ENCODE measurements around the gene CGRRF1.

Gene CGRRF1

DNA sequence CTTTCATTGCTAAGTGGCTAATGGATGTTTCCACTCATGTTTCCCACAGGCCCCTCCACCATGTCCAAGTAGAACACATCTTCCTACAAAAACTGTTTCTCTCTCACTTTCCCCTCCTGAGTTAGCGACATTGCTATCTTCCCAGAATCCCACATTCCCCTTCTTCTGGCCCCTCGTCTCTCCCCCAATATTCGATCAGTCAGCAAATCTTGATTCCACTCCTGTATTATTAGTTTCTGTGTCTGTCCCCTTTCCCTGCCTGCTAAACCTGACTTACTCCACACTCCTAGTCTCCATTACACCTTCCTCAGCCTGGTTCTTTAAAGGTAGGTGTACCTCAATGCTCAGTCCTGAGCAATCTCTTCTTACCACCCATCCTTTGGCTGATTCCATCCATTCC is 37.9 kb downstream of the CGRRF1 start:
- Histone ChIP-seq H3K4me1 (ENCODE audit: control insufficient read depth, insufficient read depth, low read length, unreplicated experiment) (no peaks in the 10 kb centered on the region), H3K27ac (ENCODE audit: low read depth, low read length) (no peak overlapping the region), H2AFZ (ENCODE audit: low read length, unreplicated experiment) (no peak overlapping the region), H3K27me3 (ENCODE audit: insufficient read depth, low read length) (peaks cover 7% of the 10 kb centered on the region; the same call in 1 of the 2 replicates), H3K4me3 (ENCODE audit: low read depth, low read length) (no peak overlapping the region), H3K79me2 (ENCODE audit: control insufficient read depth, insufficient read depth, low read length, unreplicated experiment) (no peaks in the 10 kb centered on the region), H3K36me3 (ENCODE audit: insufficient read depth, low read length) (no peaks in the 10 kb centered on the region)

DNA sequence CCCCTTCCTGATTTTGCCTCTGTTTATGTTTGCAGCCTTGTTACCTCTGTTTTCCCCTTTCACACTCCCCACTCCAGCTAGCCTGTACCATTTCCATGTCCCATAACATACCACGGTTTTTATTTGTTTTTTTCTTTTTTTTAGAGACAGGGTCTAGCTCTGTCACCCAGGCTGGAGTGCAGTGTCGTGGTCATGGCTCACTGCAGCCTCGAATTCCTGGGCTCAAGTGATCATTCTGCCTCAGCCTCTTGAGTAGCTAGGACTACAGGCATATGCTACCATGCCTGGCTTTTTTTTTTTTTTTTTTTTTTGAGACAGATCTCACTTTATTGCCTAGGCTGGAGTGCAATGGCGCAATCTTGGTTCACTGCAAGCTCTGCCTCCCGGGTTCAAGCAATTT is 38.8 kb downstream of the CGRRF1 start:
- H3K4me3 ChIP-seq (ENCODE audit: low read depth, low read length) = no peak overlapping the region
- no peaks in the 10 kb centered on the region for H3K79me2 ChIP-seq (ENCODE audit: control insufficient read depth, insufficient read depth, low read length, unreplicated experiment)
- no peaks in the 10 kb centered on the region for H3K36me3 ChIP-seq (ENCODE audit: insufficient read depth, low read length)
- H2AFZ ChIP-seq (ENCODE audit: low read length, unreplicated experiment) = no peak overlapping the region
- H3K27ac ChIP-seq (ENCODE audit: low read depth, low read length) = no peak overlapping the region
- H3K4me1 ChIP-seq (ENCODE audit: control insufficient read depth, insufficient read depth, low read length, unreplicated experiment) = no peaks in the 10 kb centered on the region
- H3K27me3 ChIP-seq (ENCODE audit: insufficient read depth, low read length) = peaks cover 7% of the 10 kb centered on the region; the same call in 1 of the 2 replicates

DNA sequence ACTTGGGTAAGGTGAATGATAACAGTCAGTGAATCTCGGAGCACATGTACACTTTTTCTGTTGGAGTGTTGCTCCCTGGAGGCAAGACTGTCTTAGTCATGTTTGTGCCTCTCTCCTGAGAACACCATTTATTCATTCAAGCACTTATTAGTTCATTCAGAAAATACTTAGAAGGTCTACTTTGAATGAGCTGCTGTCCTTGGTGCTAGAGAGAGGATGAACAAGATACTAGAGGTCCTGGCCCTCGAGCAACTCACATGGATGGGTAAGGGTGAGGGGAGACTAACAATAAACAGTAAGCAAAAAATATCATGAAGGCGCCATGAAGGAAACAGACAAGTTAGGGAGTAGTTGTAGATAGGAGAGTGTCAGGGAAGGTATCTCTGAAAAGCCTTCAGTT is 40.2 kb downstream of the CGRRF1 start:
- H3K36me3 ChIP-seq (ENCODE audit: insufficient read depth, low read length) = no peaks in the 10 kb centered on the region
- H3K4me1 ChIP-seq (ENCODE audit: control insufficient read depth, insufficient read depth, low read length, unreplicated experiment) = no peaks in the 10 kb centered on the region
- peaks cover 7% of the 10 kb centered on the region; the same call in 1 of the 2 replicates for H3K27me3 ChIP-seq (ENCODE audit: insufficient read depth, low read length)
- no peak overlapping the region for H2AFZ ChIP-seq (ENCODE audit: low read length, unreplicated experiment)
- no peak overlapping the region for H3K27ac ChIP-seq (ENCODE audit: low read depth, low read length)
- H3K4me3 ChIP-seq (ENCODE audit: low read depth, low read length) = no peak overlapping the region
- no peaks in the 10 kb centered on the region for H3K79me2 ChIP-seq (ENCODE audit: control insufficient read depth, insufficient read depth, low read length, unreplicated experiment)

DNA sequence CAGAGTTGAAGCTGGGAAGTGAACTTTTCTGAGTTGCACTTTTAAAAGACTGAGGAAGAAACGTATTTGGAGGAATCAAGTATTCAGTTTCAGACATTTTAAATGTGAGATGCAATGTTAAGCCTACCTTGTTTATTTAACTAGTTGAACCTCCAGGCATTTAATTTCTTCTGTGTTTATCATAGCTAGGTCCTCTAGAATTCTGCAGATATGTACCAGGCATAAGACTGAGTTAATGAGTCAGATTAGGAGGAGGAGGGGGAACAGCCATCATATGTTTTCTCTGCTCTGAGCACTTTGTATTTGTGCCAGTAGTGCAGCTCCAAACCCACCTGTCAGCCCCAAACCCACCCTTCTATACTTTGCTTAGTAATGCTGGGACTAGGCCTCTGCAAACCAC is 40.8 kb downstream of the CGRRF1 start:
- H2AFZ ChIP-seq (ENCODE audit: low read length, unreplicated experiment) = no peak overlapping the region

DNA sequence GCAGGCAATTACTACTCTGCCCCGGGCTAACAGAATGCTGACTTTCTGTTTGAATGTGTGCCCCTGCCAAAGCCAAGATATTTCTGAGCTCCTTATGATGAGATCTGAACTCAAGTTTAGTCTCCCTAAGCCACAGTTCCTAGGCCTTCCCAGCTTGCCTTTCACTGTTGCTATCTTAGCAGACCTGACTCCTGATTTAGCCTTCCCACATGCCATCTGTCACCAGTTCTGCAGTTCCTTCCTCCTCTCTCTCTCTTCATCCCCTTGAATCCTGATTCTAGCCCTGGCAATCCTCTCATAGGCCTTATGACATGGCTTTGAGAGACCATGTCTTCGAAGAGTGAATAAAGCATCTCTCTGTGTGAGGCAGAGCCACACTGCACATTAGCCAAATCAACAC is 44.7 kb downstream of the CGRRF1 start:
- Histone ChIP-seq H3K27ac (ENCODE audit: low read depth, low read length) (no peak overlapping the region), H2AFZ (ENCODE audit: low read length, unreplicated experiment) (no peak overlapping the region), H3K4me3 (ENCODE audit: low read depth, low read length) (no peak overlapping the region)

More for the DNA sequence above, 40.8 kb downstream of the CGRRF1 start:
- H3K79me2 ChIP-seq (ENCODE audit: control insufficient read depth, insufficient read depth, low read length, unreplicated experiment) = no peaks in the 10 kb centered on the region
- H3K27ac ChIP-seq (ENCODE audit: low read depth, low read length) = no peak overlapping the region
- H3K4me1 ChIP-seq (ENCODE audit: control insufficient read depth, insufficient read depth, low read length, unreplicated experiment) = no peaks in the 10 kb centered on the region
- peaks cover 7% of the 10 kb centered on the region; the same call in 1 of the 2 replicates for H3K27me3 ChIP-seq (ENCODE audit: insufficient read depth, low read length)
- no peaks in the 10 kb centered on the region for H3K36me3 ChIP-seq (ENCODE audit: insufficient read depth, low read length)
- H3K4me3 ChIP-seq (ENCODE audit: low read depth, low read length) = no peak overlapping the region

DNA sequence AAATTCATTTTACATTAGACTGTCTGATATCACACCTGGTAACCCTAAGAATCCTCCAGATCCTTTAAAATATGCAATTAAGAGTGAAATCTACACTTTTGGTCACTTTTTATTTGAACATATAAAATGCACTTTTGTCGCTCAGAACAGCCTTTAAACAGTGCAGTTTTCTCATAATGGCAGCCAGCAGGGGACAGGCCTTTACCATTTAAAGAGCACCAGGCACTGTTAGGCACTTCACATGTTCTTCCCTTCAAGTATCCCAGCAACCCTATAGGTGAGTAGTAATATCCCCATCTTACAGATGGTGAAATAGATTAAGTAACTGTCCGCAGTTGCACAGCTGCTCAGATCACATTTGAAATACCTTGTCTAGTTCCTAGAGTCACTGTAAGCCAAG is 45.9 kb downstream of the CGRRF1 start:
- H3K79me2 ChIP-seq (ENCODE audit: control insufficient read depth, insufficient read depth, low read length, unreplicated experiment) = no peaks in the 10 kb centered on the region
- no peaks in the 10 kb centered on the region for H3K27me3 ChIP-seq (ENCODE audit: insufficient read depth, low read length)
- no peaks in the 10 kb centered on the region for H3K36me3 ChIP-seq (ENCODE audit: insufficient read depth, low read length)
- no peaks in the 10 kb centered on the region for H3K4me1 ChIP-seq (ENCODE audit: control insufficient read depth, insufficient read depth, low read length, unreplicated experiment)
- no peak overlapping the region for H3K27ac ChIP-seq (ENCODE audit: low read depth, low read length)
- no peak overlapping the region for H3K4me3 ChIP-seq (ENCODE audit: low read depth, low read length)
- H2AFZ ChIP-seq (ENCODE audit: low read length, unreplicated experiment) = no peak overlapping the region

More for the DNA sequence above, 44.7 kb downstream of the CGRRF1 start:
- no peaks in the 10 kb centered on the region for H3K79me2 ChIP-seq (ENCODE audit: control insufficient read depth, insufficient read depth, low read length, unreplicated experiment)
- no peaks in the 10 kb centered on the region for H3K4me1 ChIP-seq (ENCODE audit: control insufficient read depth, insufficient read depth, low read length, unreplicated experiment)
- no peaks in the 10 kb centered on the region for H3K27me3 ChIP-seq (ENCODE audit: insufficient read depth, low read length)
- H3K36me3 ChIP-seq (ENCODE audit: insufficient read depth, low read length) = no peaks in the 10 kb centered on the region

DNA sequence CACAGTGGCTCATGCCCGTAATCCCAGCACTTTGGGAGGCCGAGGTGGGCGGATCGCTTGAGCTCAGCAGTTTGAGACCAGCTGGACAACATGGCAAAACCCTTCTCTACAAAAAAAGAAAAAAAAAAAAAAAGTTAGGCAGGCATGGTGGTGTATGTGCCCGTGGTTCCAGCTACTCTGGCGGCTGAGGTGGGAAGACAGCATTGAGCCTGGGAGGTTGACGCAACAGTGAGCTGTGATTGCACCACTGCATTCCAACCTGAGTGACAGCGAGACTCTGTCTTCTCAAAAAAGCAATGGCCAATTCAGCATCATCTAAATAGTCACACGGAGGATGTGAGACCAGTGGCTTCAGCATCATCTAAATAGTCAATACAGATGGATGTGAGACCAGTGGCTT is 46.8 kb downstream of the CGRRF1 start:
- Histone ChIP-seq H3K4me1 (ENCODE audit: control insufficient read depth, insufficient read depth, low read length, unreplicated experiment) (no peaks in the 10 kb centered on the region), H3K36me3 (ENCODE audit: insufficient read depth, low read length) (no peaks in the 10 kb centered on the region), H3K4me3 (ENCODE audit: low read depth, low read length) (no peak overlapping the region), H2AFZ (ENCODE audit: low read length, unreplicated experiment) (no peak overlapping the region), H3K79me2 (ENCODE audit: control insufficient read depth, insufficient read depth, low read length, unreplicated experiment) (no peaks in the 10 kb centered on the region), H3K27ac (ENCODE audit: low read depth, low read length) (no peak overlapping the region), H3K27me3 (ENCODE audit: insufficient read depth, low read length) (no peaks in the 10 kb centered on the region)

DNA sequence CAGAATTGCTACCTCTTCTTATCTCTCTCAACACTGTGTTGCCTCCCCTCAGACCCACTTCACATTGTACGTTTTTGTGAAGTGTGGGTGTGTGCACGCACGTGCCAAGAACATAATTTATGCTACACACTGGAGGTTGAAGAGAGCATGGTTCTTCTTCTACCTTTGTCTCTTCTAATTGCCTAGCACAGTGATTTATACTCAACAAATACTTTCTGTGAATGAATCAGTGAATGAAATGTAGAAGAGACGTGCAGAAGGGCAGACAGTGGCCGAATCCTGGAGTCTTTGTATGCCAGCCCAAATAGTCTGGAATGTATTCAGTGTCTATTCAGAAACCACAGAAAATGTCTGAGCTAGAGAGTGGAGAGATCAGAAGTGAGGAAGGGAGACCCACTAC is 52.6 kb downstream of the CGRRF1 start:
- H2AFZ ChIP-seq (ENCODE audit: low read length, unreplicated experiment) = no peak overlapping the region

DNA sequence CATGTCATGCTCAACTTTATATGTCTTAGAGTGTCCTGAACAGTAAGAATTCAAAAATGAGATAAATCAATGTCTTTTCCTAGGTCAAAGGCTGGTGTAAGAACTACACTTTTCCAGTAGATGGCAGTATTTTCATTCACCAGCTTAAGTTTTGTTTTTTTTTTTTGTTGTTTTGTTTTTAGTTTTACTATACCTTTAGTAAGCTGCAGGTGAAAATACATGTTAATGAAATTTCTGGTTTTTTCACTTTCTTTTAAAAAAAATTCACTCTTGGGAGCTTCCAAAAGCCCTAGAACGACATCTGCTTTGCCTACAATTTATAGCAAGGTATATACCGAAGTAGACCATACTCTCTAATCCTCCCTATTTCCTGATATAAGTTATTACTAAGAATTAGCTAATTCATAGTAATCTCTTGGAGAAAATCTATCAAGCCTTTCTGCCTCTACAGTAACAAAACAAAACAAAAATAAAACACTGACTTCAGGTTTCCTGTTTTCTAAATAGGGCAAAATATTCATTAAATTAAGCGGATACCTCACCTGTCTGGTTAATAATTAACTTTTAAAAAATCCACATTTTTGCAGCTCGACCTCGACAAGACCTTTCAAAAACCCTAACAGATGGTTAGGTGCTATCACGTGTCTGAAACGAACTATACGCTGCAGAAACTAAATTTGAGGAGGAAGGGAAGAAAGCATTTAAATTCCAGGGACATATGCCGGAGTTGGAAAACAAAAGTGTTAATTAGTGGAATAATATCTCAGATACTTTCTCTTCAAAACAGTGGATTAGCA is 54.6 kb downstream of the CGRRF1 start:
- Histone ChIP-seq H2AFZ (ENCODE audit: low read length, unreplicated experiment) (no peak overlapping the region), H3K36me3 (ENCODE audit: insufficient read depth, low read length) (no peaks in the 10 kb centered on the region), H3K4me3 (ENCODE audit: low read depth, low read length) (peak overlapping the region; percentile 86), H3K27me3 (ENCODE audit: insufficient read depth, low read length) (no peaks in the 10 kb centered on the region), H3K27ac (ENCODE audit: low read depth, low read length) (peak overlapping the region; percentile 96), H3K79me2 (ENCODE audit: control insufficient read depth, insufficient read depth, low read length, unreplicated experiment) (peaks cover 22% of the 10 kb centered on the region), H3K4me1 (ENCODE audit: control insufficient read depth, insufficient read depth, low read length, unreplicated experiment) (peaks cover 4% of the 10 kb centered on the region)

More for the DNA sequence above, 52.6 kb downstream of the CGRRF1 start:
- Histone ChIP-seq H3K27me3 (ENCODE audit: insufficient read depth, low read length) (no peaks in the 10 kb centered on the region), H3K4me3 (ENCODE audit: low read depth, low read length) (no peak overlapping the region), H3K36me3 (ENCODE audit: insufficient read depth, low read length) (no peaks in the 10 kb centered on the region), H3K4me1 (ENCODE audit: control insufficient read depth, insufficient read depth, low read length, unreplicated experiment) (no peaks in the 10 kb centered on the region), H3K79me2 (ENCODE audit: control insufficient read depth, insufficient read depth, low read length, unreplicated experiment) (peaks cover 4% of the 10 kb centered on the region), H3K27ac (ENCODE audit: low read depth, low read length) (no peak overlapping the region)

DNA sequence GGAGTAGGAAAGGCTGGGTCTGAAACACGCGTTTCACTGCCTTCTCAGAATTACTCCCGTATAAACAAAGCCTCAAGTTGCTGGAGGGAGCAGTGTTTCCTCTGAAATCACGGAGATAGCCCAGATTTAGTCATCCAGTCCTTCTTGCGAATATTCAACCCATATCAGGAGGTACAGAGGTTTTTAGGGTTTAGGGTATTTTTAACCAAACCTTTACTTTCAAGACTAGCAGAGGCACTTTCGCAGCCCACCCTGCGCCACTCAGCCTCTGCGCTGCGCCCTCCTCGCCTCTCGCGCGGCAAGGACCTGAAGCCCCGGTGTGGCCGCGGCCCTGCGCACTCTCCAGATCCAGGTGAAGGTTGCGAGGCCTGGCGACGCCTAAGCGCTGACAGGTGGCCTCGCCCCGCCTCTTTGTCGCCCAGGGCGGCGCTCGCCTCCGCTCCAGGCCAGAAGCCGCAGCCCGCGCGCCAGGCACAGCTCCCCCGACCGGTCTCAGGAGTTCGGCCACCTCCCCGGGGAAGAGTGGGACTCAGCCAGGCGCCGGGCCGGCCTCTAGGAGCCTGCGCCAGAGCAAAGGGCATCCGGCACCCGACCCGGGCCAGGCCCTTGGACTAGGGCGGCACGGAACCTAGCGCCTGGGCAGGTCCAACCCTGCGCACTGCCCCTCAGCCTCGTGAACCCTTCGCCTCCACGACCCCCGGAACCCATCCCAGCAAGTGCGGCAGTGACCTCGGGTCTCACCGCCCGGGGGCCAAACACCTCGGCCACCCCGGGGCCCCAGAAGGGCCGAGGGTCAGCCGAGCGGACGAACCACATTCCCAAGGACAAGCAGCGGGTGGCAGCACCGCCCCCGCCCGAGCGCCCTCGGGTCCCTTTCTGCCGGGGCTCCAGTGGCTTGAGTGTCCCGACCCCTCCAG is 55.4 kb downstream of the CGRRF1 start:
- H3K4me3 ChIP-seq (ENCODE audit: low read depth, low read length) = peak overlapping the region; percentile 86
- H3K27ac ChIP-seq (ENCODE audit: low read depth, low read length) = peak overlapping the region; percentile 96
- H3K79me2 ChIP-seq (ENCODE audit: control insufficient read depth, insufficient read depth, low read length, unreplicated experiment) = peaks cover 31% of the 10 kb centered on the region
- H3K27me3 ChIP-seq (ENCODE audit: insufficient read depth, low read length) = no peaks in the 10 kb centered on the region
- no peaks in the 10 kb centered on the region for H3K36me3 ChIP-seq (ENCODE audit: insufficient read depth, low read length)
- H3K4me1 ChIP-seq (ENCODE audit: control insufficient read depth, insufficient read depth, low read length, unreplicated experiment) = peaks cover 13% of the 10 kb centered on the region
- peak overlapping the region; percentile 61 for H2AFZ ChIP-seq (ENCODE audit: low read length, unreplicated experiment)
